ENCODE data around the gene IL13. TPM values are rescaled to one million over a fixed set of nuclear protein-coding genes. Genes with fewer than 3 reads are reported as not detected.

Gene IL13
- total RNA-seq, 1 experiment from 2014 or later: not detected

GRCh38 chr5:132648355-132648754, 9.6 kb upstream of the IL13 start:
- H3K9me3 ChIP-seq (ENCODE audit: control insufficient read depth in 1 of 2, insufficient read depth in 1 of 2, low read depth in 1 of 2, low read length in 2 of 2): 0 out of 4 replicates have a peak, but pooled peaks cover 0 to 4% of the 10 kb centered on the region in 2 experiments
- H3K4me1 ChIP-seq (ENCODE audit: control insufficient read depth in 1 of 2, insufficient read depth in 2 of 2, low read length in 2 of 2): no peaks in the 10 kb centered on the region
- peaks cover under 1% of the 10 kb centered on the region in 2 experiments; a peak in 3 of 4 replicates for H3K36me3 ChIP-seq (ENCODE audit: control insufficient read depth in 1 of 2, insufficient read depth in 2 of 2, low read length in 2 of 2)
- H3K27me3 ChIP-seq (ENCODE audit: insufficient read depth, low read length): no peaks in the 10 kb centered on the region
- no peak overlapping the region for H3K27ac ChIP-seq (ENCODE audit: low read depth, low read length)
- no peak overlapping the region for H3K4me3 ChIP-seq (replicated peaks in 1 of 2; ENCODE audit: low read depth in 1 of 2, low read length in 2 of 2)
- no peaks in the 10 kb centered on the region for H3K79me2 ChIP-seq (ENCODE audit: insufficient read depth, low read length)
- H3K9ac ChIP-seq (ENCODE audit: low read length): no peak overlapping the region
- no peak for ATAC-seq
- no peaks in the 10 kb centered on the region for H4K20me1 ChIP-seq (ENCODE audit: insufficient read depth)
- no peak for TF ChIP-seq FOSL1 (IDR thresholded peaks at IDR 0.05; ENCODE audit: low read depth)
- TF ChIP-seq RAD21 (IDR thresholded peaks at IDR 0.05; ENCODE audit: low read depth): no peak
- no peak for TF ChIP-seq ELF1 (IDR thresholded peaks at IDR 0.05; ENCODE audit: borderline replicate concordance, low read depth)
- no peak for TF ChIP-seq ZNF274 (IDR thresholded peaks at IDR 0.05; ENCODE audit: low read depth, low read length)
- no peak for TF ChIP-seq ZFX (IDR thresholded peaks at IDR 0.05)
- TF ChIP-seq, protein P1, sequence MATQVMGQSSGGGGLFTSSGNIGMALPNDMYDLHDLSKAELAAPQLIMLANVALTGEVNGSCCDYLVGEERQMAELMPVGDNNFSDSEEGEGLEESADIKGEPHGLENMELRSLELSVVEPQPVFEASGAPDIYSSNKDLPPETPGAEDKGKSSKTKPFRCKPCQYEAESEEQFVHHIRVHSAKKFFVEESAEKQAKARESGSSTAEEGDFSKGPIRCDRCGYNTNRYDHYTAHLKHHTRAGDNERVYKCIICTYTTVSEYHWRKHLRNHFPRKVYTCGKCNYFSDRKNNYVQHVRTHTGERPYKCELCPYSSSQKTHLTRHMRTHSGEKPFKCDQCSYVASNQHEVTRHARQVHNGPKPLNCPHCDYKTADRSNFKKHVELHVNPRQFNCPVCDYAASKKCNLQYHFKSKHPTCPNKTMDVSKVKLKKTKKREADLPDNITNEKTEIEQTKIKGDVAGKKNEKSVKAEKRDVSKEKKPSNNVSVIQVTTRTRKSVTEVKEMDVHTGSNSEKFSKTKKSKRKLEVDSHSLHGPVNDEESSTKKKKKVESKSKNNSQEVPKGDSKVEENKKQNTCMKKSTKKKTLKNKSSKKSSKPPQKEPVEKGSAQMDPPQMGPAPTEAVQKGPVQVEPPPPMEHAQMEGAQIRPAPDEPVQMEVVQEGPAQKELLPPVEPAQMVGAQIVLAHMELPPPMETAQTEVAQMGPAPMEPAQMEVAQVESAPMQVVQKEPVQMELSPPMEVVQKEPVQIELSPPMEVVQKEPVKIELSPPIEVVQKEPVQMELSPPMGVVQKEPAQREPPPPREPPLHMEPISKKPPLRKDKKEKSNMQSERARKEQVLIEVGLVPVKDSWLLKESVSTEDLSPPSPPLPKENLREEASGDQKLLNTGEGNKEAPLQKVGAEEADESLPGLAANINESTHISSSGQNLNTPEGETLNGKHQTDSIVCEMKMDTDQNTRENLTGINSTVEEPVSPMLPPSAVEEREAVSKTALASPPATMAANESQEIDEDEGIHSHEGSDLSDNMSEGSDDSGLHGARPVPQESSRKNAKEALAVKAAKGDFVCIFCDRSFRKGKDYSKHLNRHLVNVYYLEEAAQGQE (IDR thresholded peaks at IDR 0.05; ENCODE audit: low read depth): no peak
- TF ChIP-seq POLR2AphosphoS5 (IDR thresholded peaks at IDR 0.05; ENCODE audit: low read depth, low read length): no peak
- ChIA-PET POLR2A (no interaction called here), CTCF (no interaction called here), RAD21 (ENCODE audit: low non-redundant PET in 1 of 2, low total read pairs in 2 of 2, uncharacterized antibody in 2 of 2, unreplicated experiment in 2 of 2) (no interaction called here)
- no TSS peak for BruUV-seq (replicated peaks)
- no peaks in the 10 kb centered on the region for H3K9me2 ChIP-seq (ENCODE audit: insufficient read depth)
- intact Hi-C loops (cut with micrococcal nuclease): no loop called here
- H2AFZ ChIP-seq (ENCODE audit: low read depth, low read length, poor library complexity, severe bottlenecking): no peak overlapping the region
- DNase-seq (ENCODE audit: low read depth, low spot score): no peak
- H3K4me2 ChIP-seq (ENCODE audit: low read length): no peak overlapping the region

Measured in HCT116 (cell line).